DMS 273 (cell line): Measurements from ENCODE around the gene MYH2.
"Not testable (repeated sequence)": the region's sequence is repeated elsewhere in the genome, so short reads cannot be mapped to it uniquely, and the experiment has no call there.

Source experiments
- DNase-seq: peaks from one replicate; lab custom pipeline; 2025; ENCODE audit not compliant: unreplicated experiment; lab: John Stamatoyannopoulos, UW

Gene MYH2

DNA sequence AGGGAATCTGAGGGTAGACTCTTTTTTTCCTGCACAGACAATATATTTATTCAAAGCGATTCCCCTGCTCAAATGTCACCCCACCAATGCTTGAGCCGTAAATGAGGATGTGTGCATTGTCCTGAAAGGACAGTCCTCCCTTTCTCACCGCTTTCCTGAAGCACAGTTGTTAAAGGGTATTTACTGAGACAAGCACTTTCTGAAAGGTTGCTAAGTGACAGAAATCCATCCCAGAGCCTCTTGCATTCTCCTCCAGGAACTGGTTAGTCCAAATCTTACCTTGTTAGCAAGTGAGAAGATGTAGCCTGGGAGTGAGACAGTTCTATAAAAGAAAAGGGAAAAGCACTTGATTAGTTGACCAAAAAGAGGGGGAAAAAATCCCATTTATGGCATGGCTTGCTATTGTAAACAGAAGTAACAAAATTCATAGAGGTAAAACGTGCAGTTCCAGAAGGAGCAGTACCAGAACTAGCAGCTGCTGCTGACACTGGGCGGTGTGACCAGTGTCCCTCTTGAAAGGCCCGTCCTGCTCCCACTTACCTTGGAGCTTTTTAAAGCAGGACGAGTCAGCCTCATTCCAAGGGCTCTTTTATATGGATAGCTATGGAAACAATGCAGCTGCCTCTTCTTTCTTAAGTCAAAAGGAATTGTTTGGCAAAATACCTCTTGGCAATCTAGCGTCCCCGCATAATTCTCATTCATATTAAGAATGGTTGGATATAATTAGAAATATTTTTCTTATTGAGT is at the start of gene MYH2:
MYH2 (minus strand) TSS at position 563 of the 747 bp plus-strand sequence. CDS start 1,738 bp downstream, outside the sequence.
- DNase-seq = no peak

DNA sequence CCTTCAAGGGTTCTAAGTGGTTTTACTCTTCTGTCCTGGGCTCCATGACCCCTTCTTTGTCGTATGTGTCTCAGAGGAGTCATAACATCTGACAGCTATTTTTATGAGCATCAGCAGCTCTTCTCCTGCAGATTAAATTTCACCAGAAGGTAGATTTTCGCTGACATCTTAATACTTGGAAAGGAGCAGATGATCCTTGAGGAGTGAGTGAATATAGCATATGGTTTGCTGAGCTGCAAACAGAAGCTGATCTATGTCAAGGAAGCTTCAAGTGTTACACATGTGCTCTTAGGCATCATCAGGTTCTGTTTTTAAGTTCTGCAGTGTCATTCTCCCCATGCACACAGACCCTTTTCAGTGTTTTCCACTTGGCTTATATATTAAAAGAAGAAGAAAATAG is 49.2 kb upstream of the MYH2 start:
- no peak for DNase-seq

DNA sequence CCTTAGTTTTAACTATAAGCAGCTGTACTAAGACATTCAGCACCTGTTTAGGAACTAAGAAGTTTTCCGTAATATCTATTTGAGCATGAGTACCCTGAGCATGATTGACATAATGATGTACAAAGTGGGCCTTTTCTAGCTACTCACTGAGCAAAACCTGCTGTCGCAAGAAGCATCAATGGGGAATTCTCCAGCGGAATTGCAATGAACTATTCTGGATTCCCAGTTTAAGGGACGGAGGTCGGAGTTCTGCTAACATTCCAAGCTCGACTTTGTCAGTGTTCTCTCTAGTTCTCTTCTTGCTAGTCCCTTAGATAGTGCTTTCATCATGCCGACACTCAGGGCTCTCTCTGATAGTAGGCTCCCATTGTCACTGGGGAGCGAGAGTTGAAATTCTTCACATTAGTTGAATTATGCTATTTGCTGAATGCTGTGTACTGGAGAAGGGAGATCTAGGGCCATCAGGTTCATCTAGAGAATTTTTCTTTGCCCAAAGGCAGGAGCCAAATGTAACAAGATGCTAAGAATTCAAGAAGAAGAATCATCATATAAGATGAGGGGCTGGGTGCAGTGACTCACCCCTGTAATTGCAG is 40.2 kb upstream of the MYH2 start:
- DNase-seq = no peak

DNA sequence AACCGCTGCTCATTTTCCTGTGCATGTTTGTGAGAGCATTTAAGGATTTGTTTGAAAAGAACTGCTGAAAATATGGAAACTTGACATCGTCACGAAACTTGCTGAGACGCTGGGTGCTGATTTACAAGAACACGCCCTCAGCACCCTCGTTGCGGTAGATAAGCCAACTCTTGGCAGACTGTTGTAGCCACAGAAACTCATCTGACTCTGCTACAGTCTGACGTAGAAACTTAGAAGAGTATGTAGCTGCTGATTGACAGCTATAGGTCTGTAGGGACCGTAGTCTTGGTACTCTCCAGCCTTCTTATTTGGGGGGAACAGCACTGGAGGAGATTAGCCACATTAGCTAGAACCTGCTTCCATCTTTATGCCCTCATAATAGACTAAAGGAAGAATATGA is 36.1 kb upstream of the MYH2 start:
- DNase-seq = no peak

DNA sequence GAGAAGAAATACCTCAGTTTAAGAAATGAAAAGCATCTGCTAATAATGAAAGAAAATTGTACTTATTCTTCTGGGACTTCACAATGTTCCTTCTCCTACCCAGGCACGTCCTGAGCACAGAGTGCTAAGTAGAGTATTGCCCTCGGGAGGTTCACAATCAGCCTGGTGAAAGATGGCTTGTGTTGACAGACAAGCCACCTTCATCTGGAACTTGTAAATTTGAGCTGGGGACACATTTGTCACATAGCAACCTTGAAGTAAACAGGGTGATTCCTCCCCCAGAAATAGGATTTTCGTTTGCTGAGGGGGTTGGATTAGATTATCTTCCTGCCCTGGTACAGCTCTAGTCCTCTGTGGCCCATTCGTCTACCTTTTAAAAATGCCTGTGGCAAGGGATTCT is 34.4 kb upstream of the MYH2 start:
- no peak for DNase-seq

DNA sequence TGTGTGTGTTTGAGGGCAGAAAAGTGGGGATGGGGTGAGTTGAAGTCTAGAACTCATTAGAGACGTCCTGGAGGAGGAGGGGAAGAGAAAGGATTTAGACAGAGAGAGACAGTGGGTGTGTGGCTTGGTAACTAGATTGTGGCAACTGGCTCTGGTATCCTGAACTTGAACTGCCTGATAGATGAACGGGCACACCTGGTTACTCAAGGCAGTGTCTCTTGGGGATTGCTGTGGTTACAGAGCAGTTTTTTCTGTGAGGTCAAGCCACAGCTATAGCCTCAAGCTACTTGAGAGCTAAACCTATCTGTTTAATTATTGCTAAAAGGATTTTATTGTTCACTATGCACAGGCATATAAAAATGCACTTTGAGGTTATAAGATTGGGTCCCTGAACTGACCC is 29.8 kb upstream of the MYH2 start:
- no peak for DNase-seq

DNA sequence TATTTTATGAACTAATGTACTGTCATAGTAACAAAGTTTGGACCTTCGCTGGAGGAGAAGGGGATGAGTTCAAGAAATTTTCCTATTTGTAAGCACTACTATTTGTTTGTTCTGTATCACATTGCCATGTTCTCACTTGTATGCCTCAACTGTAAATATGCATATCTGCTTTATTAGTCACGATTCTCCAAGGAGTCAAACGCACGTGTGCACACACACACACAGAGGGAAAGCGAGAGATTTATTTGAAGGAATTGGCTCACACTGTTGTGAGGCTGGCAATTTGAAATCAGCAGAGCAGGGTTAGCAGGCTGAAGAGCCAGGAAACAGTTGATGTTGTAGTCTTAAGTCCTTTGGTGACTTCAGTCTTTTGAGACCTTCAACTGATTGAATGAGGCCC is 24.9 kb upstream of the MYH2 start:
- DNase-seq = no peak

DNA sequence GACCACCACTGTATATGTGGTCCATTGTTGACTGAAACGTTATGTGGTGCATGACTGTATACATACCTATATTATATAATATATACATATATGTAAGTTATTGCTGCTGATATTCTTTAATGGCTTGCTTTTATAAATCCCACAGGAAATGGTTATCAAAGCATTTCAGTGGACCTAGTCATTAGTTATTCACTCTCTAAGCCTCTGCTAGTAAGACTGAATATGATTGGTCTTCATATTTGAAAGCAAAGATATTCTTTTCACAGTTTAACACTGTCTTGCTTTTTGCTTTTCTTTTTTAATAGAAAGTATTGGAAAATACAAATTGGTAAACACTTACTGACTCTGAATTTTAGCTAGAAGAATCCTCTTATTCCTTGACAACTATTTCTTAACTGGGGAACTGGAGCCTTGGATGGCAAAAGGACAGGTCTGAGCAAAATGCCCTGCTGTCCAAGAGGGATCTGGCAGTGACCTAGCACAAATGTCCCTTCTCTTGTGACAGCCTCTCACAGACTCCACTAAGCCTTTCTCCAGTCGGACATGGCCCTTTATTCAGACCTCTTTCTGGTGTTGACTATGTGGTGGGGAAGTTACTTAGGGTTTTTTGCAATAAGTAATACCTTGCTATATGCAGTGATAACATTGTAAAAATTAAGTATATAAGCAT is 14.7 kb upstream of the MYH2 start:
- DNase-seq = no peak

DNA sequence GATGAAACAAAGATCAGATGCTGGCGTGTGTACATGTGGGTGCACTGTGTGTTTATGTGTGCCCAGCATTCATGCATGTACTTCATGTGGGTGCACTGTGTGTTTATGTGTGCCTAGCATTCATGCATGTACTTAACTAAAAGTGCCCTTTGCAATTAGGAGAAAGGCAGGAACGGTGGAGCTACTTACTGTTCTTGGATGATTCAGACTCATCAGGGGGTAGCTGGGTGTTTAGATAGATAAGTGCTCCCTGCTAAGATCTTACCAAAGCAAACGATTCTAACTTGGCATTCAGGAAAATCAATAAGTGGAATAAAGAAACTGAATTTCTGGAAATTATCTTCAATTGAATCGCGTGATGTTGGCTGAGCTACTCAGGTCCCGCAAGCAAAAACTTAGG is 8.6 kb upstream of the MYH2 start:
- DNase-seq = no peak

DNA sequence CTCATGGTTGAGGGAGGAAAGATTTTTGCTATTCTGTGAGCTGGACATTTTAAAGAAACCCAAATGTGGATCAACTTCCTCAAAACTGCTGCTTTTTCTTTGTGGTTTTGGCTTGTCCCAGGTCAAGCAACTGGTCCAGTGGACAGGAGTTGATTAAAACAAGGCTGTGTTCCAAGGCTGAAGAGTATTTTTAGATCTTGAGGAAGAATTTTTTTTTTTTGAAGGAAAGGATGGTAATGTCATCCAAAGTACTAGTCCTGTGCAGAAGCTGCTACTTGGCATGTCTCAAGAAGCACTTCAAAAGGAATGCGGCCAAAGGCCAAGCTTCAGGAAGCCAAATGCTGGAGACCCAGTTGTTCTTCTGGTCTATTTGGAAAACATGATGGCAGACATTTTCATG is 8.0 kb upstream of the MYH2 start:
- DNase-seq = no peak

DNA sequence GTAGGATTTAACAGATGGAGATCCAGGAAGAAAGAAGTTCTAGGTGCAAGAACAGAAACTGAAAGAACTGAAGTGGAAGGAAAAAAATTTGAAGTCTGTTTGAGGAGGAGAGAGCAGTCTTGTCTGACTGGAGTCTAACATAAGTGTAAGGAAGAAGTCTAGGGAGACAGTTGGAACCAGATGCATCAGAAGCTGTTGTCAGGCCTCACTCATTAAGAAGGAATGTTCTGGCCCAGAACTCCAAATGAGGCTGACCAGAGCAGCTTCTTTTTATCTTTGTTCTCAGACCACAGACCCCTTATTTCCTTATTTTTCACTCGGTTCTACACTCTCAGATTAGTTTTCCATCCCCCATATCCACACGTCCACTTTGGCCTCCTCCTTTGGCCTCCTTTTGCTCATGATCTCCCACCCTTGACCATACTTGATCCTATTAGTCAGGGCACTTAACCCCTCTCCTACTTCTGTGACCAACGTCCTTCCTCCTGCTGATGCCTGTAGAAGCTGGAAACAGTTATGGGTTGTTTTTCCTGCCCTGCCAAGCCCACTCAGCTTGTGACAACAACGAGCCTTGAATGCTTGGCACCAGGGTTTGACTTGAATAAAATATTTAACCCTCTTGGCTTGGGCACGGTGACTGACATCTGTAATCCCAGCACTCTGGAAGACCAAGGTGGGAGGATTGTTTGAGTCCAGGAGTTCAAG is 7.0 kb upstream of the MYH2 start:
- DNase-seq = no peak

DNA sequence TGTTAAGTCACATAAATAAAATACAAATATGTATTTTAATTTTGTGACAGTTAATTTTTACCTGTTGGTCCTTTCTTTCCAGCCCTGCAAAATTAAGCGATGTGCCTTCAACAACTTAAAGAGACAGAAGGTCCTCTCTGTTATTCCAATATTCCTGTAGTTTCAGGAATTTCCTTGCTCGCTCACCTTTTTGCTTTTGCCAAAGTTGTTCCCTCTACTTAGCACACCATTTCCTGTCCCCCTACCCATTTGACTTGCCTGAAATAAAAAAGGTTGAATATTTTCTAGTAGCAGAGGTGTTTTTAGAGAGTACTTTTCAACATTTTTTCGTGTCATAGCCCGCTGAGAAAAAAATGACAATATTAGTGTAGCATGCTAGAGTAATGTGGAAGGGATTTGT is 556 bp upstream of the MYH2 start:
- no peak for DNase-seq

DNA sequence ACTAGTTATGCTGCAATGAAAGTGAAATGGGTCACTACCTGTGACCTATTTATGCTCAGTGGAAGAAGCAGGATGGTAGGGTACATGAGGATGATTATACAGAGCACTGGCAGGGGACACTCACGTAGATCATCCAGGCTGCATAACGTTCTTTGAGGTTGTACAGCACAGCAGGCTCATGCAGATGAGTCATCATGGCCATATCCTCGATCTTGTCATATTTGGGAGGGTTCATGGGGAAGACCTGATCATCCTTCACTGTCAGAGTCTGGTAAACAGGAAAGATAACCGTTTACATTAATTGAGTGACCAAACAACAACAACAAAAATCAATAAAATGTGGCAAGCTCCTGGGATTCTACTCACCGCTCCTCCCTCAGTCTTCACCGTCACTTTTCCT is 2.1 kb downstream of the MYH2 start:
- DNase-seq = no peak

DNA sequence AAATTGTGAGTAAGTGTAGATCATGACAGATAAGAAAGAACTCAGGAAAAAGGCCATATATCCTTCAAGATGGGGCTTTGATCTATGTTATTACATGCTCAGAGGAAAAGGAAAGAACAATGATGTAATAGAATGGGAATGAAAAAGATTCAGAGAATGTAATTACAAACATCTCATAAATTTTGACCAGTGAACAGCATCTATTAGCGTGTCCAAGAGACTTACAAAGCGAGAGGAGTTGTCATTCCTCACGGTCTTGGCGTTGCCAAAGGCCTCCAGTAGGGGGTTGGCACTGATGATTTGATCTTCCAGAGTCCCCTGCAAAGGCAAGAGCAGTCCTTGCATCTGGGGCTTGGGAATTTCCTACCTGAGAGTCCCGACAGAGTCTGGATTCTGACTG is 6.0 kb downstream of the MYH2 start:
- DNase-seq = not testable (repeated sequence)

DNA sequence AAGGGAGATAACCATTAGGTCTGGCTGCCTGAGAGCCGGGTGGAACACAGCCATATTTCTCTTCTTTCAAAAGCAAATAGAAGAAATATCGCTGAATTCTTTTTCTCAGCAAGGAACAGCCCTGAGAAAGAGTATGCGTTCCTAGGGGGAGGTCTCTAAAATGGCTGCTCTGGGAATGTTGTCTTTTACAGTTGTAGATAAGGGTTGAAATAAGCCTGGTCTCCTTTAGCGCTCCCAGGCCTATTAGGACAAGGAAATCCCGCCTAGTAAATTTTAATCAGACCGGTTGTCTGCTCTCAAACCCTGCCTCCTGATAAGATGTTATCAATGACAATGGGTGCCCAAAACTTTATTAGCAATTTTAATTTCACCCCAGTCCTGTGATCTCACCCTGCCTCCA is 8.3 kb downstream of the MYH2 start:
- peak; percentile 2 for DNase-seq

DNA sequence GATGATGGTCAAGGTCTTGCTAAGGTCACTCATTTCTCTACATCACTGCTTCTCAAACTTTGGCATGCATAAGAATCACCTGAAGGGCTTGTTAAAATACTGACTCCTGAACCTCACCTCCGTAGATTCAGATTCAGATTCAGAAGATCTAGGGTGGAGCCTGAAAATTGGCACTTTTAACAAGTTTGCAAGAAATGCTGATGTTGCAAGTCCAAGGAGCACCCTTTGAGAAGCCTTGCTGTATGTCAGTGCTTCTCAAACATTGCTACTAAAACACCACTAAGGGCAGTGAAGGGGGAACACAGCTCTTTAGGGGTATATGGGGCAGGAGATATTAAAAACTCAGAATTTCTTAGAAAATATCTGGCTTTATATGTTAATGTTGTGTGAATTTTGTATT is 17.4 kb downstream of the MYH2 start:
- DNase-seq = no peak

DNA sequence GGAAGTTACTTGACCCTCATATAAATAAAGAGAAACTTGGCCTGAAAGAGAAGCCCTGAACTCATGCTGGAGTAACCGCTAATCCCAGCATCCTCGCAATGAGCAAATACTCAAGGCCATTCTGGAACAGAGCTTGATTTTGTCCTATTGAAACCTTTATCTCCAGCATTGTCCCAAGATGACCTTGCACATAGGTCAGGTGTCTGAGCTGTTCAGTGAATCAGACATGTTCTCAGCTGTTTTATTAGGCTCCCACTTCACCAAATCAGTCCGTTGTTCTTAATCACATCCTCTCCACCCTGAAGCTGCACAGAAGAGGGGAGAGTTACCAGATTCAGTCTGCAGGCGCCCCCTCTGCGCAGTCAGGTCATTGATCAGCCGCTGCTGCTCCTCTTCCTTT is 22.0 kb downstream of the MYH2 start:
- DNase-seq = no peak

DNA sequence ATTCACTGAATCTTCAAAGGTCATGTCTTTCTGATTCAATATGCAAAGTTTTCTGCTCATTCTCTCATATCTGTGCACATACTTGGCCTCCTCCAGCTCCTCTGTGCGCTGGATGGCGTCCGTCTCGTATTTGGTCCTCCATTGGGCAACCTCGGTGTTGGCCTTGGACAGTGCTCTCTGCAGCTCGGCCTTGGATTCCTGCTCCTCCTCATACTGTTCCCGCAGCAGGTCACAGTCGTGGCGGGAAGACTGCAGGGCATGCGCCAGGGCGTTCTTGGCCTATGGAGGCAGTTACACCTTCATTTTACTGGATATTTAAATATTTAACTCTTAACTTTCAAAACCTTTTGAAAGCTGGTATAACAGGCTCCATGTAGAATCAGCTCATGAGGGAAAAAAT is 22.9 kb downstream of the MYH2 start:
- DNase-seq = no peak

DNA sequence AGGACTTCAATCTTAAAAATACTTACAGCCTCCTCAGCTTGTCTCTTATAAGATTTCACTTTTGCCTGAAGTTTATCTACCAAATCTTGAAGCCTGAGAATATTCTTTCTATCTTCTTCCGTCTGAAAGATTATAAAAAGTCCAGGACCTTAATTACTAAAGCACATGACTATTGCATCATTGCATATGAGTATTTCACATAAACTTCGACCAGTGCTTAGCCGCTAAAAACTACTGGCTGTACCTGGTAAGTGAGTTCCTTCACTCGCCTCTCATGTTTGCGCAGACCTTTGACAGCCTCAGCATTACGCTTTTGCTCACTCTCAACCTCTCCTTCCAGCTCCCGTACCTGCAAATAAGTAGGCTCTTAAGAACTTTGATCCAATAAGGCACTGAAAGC is 26.4 kb downstream of the MYH2 start:
- no peak for DNase-seq

DNA sequence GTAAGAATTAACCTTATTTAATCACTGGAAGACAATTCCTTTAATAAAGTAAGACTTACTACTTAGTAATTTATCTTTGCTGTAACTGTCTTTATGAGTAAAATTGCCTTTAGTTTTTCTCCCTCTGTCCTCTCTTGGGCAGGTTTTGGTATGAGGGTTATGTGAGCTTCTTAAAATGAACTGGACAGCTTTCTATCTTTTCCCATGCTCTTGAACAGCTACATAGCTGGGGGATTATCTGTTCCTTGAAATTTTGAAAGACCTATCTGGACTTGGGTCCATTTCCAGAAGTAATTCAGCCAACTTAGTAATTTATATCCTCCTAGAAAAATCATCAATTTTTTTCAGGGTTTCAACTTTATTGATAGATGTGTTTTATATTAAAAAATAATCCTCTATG is 27.5 kb downstream of the MYH2 start:
- no peak for DNase-seq

DNA sequence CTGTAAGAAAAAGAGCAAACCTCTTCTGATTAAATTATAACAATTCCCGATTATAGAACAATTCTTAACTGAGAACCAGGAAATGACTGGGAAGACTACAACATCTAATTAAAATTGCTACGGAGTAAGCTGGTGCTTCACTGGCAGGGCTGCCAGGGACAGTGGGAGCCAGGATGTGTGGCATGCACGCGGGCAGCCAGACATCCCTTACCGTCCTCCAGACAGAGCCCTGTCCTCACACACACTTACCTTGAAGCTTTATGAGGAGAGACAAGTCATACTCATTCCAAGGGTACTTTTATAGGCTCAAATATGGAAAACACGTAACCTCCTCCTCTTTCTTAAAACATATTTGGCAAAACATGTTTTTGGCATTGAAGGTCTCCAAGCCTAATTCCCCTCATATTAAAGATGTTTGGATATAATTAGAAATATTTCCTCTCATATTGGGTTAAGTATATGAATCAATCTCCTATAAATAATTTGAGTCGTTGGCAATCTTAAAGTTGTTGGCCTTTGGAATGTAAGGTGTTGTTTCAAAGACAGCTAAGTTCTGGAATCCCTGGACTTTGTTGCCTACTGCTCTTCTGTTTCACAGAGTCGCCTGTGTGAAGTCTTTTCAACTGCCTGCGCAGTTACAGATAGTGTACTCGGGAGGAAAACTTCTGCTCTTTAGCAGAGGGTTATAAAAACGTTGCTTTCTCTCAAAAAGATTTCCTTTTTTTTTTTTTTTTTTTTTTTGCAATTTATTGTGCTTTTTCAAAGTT is 31.0 kb downstream of the MYH2 start, which contains the start of gene MYH1:
MYH1 (minus strand) TSS at position 272 of the 767 bp plus-strand sequence. CDS start 1,900 bp downstream, outside the sequence.
- no peak for DNase-seq
